ENCODE data around the gene SYNDIG1.

SYNDIG1 gene

DNA sequence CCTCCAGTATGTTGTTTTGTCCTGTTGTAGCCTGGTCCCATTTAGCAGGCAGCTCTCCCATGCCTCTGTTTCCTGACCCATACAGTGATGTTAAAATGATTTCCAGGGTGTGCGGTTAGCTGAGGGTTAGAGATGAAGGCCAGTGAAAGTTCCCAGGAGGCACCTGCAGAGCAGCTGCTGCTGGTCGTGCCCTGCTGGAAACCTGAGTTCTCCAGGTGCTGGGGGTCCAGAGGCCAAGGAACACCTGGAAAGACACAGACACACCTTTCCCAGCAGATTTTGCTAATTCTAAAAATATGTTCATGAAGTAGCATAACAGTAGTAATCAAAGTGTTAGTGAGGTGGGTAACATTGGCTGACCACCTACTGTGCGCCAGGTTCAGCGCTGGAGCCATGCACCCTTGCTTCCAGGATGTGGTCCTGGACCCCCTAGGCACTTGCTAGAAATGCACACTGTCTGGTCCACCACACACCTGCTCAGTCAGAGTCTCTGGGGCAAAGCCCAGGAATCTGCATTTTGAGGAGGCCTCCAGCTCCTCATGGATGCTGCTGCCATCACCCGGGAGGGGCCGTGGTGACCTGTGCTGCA, 118.7 kb downstream of the SYNDIG1 start:
- no peak for DNase-seq

DNA sequence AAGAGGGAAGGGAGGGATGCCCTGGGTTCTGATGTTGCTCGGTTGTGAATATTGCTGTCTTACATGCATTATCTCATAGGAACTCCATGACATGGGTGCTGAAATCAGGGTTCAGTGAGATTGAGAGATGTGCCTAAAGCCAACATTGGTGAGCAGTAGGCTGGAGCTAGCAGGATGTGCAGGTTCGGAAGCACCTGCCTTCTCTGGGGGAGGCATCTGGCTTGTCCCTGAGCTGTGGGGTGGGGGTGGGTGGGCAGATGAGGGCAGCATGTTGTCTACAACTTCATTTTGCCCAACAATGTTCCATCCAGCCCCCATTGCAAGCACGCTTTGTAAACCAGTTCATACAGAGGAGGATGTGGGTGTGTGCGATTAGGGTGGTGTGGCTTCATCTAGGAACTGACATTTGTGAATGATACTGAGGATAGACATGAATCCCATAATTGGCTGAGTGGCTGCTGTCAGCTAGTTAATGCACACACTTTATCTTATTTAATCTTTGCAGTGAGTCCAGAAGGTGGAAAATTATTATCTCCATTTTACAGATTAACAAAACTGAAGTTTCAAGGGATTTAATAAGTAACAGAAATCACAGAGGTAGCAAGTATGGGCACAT, 119.4 kb downstream of the SYNDIG1 start:
- no peak for DNase-seq

GRCh38 chr20:24589381-24589780, 120.0 kb downstream of the SYNDIG1 start:
- no peak for DNase-seq

- no peak for DNase-seq
These were observed 120.4 kb downstream of the SYNDIG1 start for GRCh38 chr20:24589815-24590177.

GRCh38 chr20:24590178-24590982, 121.0 kb downstream of the SYNDIG1 start:
- DNase-seq: no peak

- no peak for DNase-seq
These were observed 127.6 kb downstream of the SYNDIG1 start for GRCh38 chr20:24597051-24597450.

DNA sequence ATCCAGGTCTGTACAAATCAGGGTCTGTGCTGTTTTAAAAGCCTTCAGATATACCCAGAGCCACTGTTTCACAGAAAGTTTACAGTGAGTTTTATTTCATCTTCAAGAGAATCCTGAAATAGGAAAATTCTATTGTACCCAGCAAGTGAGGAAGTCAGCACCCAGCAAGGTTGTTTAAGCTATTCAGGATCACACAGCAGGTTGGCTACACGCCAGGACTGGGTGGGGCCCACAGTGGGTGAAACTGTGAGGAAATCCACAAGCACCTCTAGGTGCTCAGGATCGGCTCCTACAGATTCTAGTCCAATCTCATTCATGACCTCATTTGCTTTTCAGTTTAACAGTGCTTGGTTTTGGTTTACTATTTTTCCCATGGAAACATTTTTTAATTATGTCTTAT, 128.9 kb downstream of the SYNDIG1 start:
- DNase-seq: no peak

DNA sequence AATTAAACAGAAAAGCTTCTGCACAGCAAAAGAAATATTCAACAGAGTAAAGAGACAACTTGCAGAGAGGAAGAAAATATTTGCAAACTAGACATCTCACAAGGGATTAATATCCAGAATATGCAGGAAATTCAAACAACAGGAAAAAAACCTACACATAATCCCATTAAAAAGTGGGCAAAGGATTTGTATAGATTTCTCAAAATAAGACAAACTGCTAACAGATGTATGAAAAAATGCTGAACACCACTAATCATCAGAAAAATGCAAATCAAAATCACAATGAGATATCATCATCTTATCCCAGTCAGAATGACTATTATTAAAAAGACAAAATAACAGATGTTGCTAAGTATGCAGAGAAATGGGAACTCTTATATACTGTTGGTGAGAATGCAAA, 129.6 kb downstream of the SYNDIG1 start:
- no peak for DNase-seq

DNA sequence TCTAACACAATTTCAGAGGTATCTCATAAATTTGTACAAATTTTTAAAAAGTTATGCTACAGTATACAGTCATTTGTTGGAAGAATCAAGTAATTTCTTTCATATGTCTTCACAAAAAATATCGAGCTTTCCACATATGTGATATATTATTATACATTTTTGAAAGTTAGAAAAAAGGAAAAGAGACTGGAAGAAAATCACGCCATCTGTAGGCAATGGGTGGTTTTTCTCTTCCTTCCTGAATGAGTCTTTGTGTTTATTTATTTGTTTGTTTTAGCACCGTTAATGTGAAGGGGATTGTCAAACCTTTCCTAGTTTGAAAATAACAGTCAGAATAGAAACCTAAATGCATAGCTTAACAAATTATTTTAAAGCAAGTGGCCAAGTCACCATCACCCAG, 130.6 kb downstream of the SYNDIG1 start:
- no peak for DNase-seq

DNA sequence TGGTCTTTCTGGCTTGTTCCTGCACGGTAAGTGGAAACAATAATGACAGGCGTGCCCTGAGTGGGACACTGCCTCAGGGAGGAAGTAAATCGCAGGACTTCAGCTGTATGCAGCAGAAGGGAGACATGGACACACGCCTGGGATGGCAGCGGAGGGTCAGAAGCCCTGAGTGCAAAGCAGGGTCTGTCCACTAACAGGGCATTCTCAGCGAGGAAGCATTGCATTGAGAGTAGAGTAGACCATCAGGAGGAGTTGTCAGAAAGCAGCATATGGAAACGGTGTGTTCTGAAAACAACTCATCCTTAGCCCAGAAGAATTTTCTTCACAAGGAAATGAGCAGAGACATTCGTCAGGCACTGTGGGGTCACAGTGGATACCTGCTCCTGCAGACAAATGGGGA, 134.0 kb downstream of the SYNDIG1 start:
- no peak for DNase-seq

- DNase-seq: no peak
These were observed 135.7 kb downstream of the SYNDIG1 start for GRCh38 chr20:24604966-24605665.

DNA sequence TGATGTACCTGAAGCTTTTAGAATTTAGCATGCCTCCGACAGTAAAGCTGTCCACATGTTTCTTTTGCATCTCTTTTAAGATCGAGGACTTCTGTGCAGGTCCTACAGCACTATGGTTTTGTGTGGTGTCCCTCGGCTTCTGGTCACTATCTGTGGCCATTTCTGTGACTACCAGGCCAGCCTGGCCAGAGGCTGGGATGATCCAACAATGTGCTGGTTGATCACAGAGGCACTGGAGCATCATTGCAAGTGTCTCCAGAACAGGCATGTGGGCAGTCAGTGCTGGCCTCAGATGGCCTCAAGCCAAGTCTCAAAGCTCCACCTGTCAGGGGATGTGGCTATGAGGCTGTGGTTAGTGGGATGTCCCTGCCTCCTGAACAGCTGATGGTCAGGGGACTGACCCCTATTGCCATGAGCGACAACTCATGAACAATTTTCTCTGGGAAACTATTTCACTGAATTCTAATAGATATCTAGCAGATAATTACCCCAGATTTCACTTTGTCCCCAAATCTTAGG, 136.6 kb downstream of the SYNDIG1 start:
- DNase-seq: no peak

GRCh38 chr20:24607402-24607801, 138.0 kb downstream of the SYNDIG1 start:
- no peak for DNase-seq

DNA sequence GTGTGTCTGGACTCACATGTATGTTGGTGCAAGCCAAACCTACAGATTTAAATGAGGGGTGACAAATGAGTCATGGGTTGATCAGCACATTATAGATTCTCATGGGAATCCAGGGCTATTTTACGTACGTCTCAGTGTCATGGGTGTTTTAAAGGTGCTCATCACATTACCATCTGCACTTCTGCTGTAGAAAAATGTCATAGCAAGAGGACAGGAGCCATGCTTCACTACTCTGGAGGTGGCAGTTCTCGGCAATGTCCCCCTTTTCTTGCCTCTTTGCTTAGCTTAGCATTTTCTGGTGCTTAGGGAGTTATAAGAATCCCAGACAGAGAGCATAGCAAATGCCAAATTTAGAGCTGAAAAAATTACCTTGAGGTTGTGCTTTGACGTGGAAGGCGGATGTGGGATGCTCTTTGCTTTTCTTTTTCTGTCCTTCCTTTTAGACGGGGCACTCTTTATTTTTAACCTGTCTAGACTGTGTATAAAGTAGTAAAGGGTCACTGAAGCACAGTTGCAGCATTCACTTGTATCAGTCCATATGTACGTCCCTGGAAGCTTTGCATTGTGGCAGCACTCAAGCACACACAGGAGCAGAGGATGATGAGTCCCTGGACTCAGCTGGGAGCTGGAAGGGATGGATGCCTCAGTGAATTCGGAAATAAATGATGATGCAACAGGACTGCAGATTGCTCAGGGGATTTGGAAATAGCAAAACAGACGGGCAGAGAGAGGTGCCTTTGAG, 139.7 kb downstream of the SYNDIG1 start:
- DNase-seq: no peak

DNA sequence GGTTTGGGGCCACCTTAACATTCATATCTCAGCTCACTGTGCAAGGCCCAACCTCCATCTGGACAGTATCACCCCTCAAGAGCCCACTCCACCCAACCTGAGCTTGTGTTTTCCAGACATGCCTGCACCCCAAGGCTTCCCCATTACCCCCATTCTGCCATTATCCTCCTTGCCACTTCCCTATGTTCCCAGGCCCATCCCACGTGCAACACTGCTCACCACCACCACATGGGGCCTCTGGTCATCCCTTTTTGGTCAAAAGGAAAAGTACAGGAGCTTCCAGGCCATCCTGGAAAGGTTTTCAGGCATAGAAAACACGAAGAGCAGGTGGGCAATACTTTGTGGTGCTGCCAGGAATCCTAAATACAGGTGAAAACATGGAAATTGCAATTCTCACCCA, 140.3 kb downstream of the SYNDIG1 start:
- no peak for DNase-seq

GRCh38 chr20:24610341-24611115, 141.1 kb downstream of the SYNDIG1 start:
- DNase-seq: no peak

- DNase-seq: no peak
These were observed 142.1 kb downstream of the SYNDIG1 start for GRCh38 chr20:24611360-24612140.

GRCh38 chr20:24612799-24613775, 143.7 kb downstream of the SYNDIG1 start:
- DNase-seq: no peak

DNA sequence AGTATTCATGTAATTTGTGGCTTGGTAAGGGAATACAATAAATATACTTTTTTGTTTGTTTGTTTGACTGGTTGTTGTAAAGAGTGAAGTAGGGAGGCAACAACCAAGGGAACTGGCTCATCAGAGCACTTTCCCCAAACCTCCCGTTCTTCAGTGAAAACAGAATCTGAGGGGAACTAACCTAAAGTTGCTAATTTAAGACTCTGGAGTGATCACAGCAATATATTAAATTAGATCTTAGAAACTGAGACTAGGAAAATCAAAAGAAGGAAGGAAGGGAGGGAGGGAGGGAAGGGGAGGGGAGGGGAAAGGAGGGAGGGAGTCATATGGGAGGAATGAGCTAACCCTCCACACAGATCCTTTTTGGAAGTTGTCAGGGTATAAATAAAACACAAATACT, 144.9 kb downstream of the SYNDIG1 start:
- no peak for DNase-seq

DNA sequence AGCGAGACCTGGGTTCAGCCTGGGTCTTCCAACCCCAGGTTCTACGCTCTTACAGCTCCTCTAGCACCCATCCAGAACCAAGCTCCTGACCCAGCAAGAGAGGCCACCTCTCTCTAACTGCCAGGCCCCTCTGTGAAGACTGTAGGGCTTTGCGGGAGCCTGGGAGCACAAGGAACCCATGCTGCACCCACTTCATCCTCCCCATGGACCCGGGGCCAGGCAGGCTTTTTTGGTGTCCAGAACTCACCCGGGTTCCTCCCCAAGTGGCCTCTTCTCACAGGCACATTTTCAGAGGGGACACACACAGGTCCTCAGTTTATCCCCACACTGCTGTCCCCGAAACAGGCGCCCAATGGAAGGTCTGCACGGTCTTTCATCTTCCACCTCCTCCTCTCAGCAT, 145.9 kb downstream of the SYNDIG1 start:
- DNase-seq: no peak

Measured in suppressor macrophage (primary cell).